ENCODE data around the gene PCDHGC5. TPM values are rescaled to one million over a fixed set of nuclear protein-coding genes. Genes with fewer than 3 reads are reported as not detected.

The PCDHGC5 gene
- total RNA-seq, 4 donors from 2014 or later: 3.1 to 5.9 (median 3.8) TPM

- H3K9me3 ChIP-seq: no peaks in the 10 kb centered on the region
- no peak overlapping the region for H3K27ac ChIP-seq
- DNase-seq (ENCODE audit: low spot score in 2 of 2): no peak
- no peak overlapping the region for H3K4me3 ChIP-seq
- H3K4me1 ChIP-seq: peaks cover 0 to 41% (median 12%) of the 10 kb centered on the region in 4 donors
- no peaks in the 10 kb centered on the region for H3K27me3 ChIP-seq
- WGBS, 2 donors: 95 to 96% methylated on average over 10 of the region's 10 CpGs
- TF ChIP-seq EP300 (IDR thresholded peaks at IDR 0.05) (no peak), POLR2A (IDR thresholded peaks at IDR 0.05) (no peak)
- TF ChIP-seq, protein P1, sequence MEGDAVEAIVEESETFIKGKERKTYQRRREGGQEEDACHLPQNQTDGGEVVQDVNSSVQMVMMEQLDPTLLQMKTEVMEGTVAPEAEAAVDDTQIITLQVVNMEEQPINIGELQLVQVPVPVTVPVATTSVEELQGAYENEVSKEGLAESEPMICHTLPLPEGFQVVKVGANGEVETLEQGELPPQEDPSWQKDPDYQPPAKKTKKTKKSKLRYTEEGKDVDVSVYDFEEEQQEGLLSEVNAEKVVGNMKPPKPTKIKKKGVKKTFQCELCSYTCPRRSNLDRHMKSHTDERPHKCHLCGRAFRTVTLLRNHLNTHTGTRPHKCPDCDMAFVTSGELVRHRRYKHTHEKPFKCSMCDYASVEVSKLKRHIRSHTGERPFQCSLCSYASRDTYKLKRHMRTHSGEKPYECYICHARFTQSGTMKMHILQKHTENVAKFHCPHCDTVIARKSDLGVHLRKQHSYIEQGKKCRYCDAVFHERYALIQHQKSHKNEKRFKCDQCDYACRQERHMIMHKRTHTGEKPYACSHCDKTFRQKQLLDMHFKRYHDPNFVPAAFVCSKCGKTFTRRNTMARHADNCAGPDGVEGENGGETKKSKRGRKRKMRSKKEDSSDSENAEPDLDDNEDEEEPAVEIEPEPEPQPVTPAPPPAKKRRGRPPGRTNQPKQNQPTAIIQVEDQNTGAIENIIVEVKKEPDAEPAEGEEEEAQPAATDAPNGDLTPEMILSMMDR (IDR thresholded peaks at IDR 0.05): no peak
- peaks cover 0 to 65% (median 0%) of the 10 kb centered on the region in 3 donors for H3K36me3 ChIP-seq
Observed at GRCh38 chr5:141490271-141490670, 1.4 kb downstream of the PCDHGC5 start.

- TF ChIP-seq POLR2A (IDR thresholded peaks at IDR 0.05): no peak
- TF ChIP-seq, protein P1 (IDR thresholded peaks at IDR 0.05): no peak
- no peak for TF ChIP-seq EP300 (IDR thresholded peaks at IDR 0.05)
- Histone ChIP-seq H3K36me3 (peaks cover 0 to 62% (median 0%) of the 10 kb centered on the region in 3 donors), H3K4me1 (peaks cover 0 to 36% (median 12%) of the 10 kb centered on the region in 4 donors), H3K27ac (no peak overlapping the region), H3K9me3 (no peaks in the 10 kb centered on the region), H3K4me3 (no peak overlapping the region), H3K27me3 (no peaks in the 10 kb centered on the region)
- no peak for DNase-seq (ENCODE audit: low spot score in 2 of 2)
- WGBS, 2 donors: 90 to 93% methylated on average over 10 of the region's 13 CpGs
Observed at GRCh38 chr5:141490771-141491170, 1.9 kb downstream of the PCDHGC5 start.

DNA sequence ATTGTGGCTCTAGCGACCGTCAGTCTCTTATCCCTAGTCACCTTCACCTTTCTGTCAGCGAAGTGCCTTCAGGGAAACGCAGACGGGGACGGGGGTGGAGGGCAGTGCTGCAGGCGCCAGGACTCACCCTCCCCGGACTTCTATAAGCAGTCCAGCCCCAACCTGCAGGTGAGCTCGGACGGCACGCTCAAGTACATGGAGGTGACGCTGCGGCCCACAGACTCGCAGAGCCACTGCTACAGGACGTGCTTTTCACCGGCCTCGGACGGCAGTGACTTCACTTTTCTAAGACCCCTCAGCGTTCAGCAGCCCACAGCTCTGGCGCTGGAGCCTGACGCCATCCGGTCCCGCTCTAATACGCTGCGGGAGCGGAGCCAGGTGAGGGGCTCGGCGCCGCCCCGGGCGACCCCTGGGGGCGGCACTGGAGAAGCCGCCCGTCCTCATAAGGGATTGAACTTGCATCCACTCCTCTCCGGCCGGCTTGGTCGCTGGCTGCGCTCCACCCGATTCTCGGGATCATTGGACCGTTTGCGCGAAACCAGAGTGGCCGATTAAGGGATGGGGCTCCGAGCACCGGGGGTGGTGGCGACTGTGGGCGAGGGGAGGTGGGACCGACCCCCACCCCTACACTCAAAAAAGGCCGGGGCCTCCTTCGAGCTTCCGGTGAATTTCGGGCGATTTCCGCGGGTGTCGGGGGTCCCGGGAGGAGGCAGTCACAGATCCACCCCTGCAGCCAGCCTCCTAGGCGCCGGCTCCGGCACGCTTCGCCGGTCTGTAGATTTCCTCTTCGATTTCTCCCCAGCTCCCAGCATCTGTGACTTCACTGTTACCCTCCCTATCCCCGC, 2.7 kb downstream of the PCDHGC5 start:
- Histone ChIP-seq H3K36me3 (peaks cover 0 to 63% (median 0%) of the 10 kb centered on the region in 3 donors), H3K9me3 (no peaks in the 10 kb centered on the region), H3K4me3 (peak overlapping the region in 1 of 4 donors; percentile 22), H3K27me3 (no peaks in the 10 kb centered on the region), H3K4me1 (peaks cover 0 to 36% (median 12%) of the 10 kb centered on the region in 4 donors), H3K27ac (no peak overlapping the region)
- WGBS, 2 donors: 75 to 81% methylated on average over 44 to 63 of the region's 66 CpGs
- no peak for TF ChIP-seq POLR2A (IDR thresholded peaks at IDR 0.05)
- TF ChIP-seq, protein P1 (IDR thresholded peaks at IDR 0.05): no peak
- TF ChIP-seq EP300 (IDR thresholded peaks at IDR 0.05): no peak
- no peak for DNase-seq (ENCODE audit: low spot score in 2 of 2)

GRCh38 chr5:141492168-141492885, 3.4 kb downstream of the PCDHGC5 start:
- Histone ChIP-seq H3K36me3 (peaks cover 0 to 67% (median 0%) of the 10 kb centered on the region in 3 donors), H3K4me3 (peak overlapping the region in 1 of 4 donors; percentile 22), H3K27ac (no peak overlapping the region), H3K4me1 (peaks cover 0 to 36% (median 12%) of the 10 kb centered on the region in 4 donors), H3K27me3 (no peaks in the 10 kb centered on the region), H3K9me3 (no peaks in the 10 kb centered on the region)
- 66 to 71% methylated on average over 59 to 63 of the region's 68 CpGs for WGBS, 2 donors
- no peak for DNase-seq (ENCODE audit: low spot score in 2 of 2)
- TF ChIP-seq EP300 (IDR thresholded peaks at IDR 0.05): no peak
- TF ChIP-seq, protein P1 (IDR thresholded peaks at IDR 0.05): no peak
- no peak for TF ChIP-seq POLR2A (IDR thresholded peaks at IDR 0.05)

All from tibial nerve (tissue), 4 donors.